ENCODE results near the gene PELI2. TPM values are rescaled to one million over a fixed set of nuclear protein-coding genes. Genes with fewer than 3 reads are reported as not detected.

Gene PELI2
- total RNA-seq, 2 donors from 2014 or later: 3.0 to 3.7 TPM

DNA sequence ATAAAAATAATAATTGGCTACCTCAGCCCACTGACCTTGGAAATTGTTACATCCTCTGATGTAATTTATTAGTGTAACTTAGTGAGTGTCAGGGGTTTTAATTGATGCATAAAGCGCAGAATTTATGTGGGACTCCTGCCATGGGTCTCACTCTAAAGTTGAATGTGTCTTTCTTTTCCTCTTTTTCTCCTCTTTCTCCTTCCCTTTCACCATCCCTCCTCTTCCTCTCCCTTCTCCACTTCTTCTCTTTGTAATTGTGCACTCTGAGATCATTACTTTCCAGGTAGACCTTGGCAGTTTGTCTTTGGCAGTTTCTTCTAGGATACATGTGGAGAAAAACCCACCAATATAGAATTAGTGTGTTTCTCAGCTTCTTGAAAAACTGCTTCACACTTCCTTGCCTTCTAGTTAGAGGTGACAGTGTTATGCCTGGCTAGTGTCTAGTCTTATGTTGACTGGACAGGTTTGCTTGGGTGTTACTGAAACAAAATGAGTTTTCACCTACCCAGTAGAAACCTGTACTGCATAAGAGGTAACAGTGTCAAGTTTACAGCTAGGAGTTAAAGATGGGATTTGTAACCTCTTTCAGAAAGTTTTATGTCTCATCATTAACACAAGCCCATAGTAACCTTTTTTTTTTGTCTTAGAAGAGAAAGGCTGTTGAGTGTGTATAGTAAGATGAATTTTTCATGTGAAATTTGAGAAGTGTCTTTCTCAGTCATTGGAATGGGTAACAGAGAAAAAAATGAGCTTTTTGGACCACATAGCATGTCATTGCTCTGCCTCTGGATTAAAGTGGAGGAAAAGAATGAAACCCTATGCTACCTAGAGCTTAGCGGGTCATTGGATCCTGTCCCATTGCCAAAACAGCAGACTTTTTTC lies 18.6 kb downstream of the PELI2 start:
- no peak for ATAC-seq
- intact Hi-C loops (cut with DNase I): no loop called here

DNA sequence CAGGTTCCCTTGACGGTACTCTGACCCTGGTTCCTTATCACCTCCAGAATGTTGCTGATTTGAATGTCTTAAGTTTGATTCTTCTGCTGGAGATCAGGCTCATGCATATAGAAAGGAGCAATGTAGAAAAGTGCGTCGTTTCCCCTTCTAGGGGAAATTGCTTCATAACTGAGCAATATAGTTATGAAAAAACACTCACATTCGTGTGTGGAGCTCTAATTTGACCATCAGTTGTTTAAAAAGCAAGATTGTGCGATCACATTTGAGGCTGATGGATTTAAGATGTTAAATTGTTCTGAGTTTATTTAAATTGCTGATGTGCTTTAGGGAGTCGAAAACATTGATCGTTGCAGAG lies 19.2 kb downstream of the PELI2 start:
- intact Hi-C loops (cut with DNase I): no loop called here
- no peak for ATAC-seq
- no peak for DNase-seq

More for the DNA sequence above, 18.6 kb downstream of the PELI2 start:
- DNase-seq: no peak

- intact Hi-C loops (cut with DNase I): no loop called here
- ATAC-seq (no peak), DNase-seq (no peak)
These were observed 19.6 kb downstream of the PELI2 start for GRCh38 chr14:56137849-56138248.

DNA sequence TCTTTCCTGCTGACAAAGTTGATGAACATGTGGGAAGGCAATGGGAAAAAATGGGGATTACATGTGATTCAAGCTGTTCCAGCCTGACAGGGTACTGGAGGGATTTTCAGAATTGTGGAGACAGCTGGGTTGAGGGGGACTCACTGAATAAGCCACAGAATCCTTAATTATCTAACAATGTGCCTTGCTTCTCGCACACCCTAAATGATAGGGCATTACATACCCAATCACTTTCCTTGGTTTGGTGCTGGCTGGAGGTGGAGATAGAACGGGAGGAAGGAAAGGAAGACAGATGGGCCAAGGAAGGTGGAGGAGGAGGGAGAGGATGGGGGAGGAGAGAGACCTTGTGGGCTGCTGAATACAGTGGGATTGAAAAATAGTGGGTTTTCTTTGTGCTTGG lies 20.7 kb downstream of the PELI2 start:
- no peak for ATAC-seq
- no peak for DNase-seq
- intact Hi-C loops (cut with DNase I): no loop called here

DNA sequence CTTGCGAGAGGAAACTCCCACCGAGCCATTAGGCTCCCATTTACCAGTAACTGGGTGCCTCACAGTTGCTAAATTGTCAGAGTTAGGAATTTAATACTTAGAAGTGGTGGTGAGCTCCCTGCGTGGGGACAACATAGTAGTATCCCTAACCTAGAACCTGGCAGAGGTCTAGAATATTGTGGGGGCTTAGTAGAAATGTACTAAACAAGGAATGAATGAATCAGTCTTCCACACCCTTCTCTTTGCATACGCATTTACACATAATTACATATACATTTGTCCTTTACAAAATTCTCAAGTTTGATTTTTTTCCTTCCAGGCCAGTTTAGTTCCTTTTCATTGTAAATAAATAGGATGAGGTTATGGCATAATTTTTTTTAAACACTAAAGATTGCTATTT lies 24.1 kb downstream of the PELI2 start:
- intact Hi-C loops (cut with DNase I): no loop called here
- ATAC-seq: no peak
- no peak for DNase-seq

DNA sequence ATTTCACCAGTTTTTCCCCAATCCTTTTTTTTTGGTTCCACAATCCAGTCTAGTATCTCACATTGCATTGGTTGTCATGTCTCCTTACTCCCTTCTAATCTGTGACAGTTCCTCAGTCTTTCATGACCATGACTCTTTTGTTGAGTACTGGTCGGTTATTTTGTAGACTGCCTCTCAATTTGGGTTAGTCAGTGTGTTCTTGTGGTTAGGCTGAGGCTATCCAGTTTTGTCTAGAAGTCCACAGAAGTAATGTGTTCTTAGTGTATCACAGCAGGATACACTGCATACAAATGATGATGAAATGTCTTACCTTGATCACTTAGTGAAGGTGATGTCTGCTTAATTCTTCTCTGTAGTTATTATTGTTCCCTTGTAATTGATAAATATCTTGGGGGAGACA lies 24.8 kb downstream of the PELI2 start:
- ATAC-seq (no peak), DNase-seq (no peak)
- intact Hi-C loops (cut with DNase I): no loop called here

GRCh38 chr14:56144176-56144575 lies 26.0 kb downstream of the PELI2 start:
- no peak for DNase-seq
- no peak for ATAC-seq
- intact Hi-C loops (cut with DNase I): no loop called here

DNA sequence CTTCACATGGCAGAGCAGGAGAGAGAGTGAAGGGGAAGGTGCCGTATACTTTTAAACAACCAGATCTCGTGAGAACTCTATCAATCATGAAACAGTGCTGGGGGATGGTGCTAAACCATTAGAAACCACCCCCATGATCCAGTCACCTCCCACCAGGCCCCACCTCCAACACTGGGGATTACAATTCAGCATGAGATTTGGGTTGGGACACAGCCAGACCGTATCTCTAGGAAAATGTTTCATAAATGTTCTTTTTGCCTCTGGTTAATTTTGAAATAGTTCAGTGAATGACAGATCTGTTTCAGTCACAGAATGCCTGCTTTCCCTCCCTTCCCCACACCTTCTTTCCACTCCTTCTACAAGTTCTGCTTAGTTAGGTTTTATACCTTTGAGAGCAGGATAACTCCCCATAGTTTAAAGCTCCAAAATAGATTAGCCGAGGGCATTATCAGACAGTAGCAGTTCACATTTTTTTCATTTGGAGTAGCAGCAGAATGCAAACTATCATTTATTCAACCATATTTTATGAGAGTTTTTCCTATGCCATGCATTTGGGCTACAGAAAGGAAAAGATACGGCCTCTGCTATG lies 27.1 kb downstream of the PELI2 start:
- ATAC-seq (peak; percentile 12 to 53), DNase-seq (no peak)
- intact Hi-C loops (cut with DNase I): no loop called here

- DNase-seq (no peak), ATAC-seq (peak in 1 of 2 donors; percentile 24)
- intact Hi-C loops (cut with DNase I): no loop called here
These were observed 27.8 kb downstream of the PELI2 start for GRCh38 chr14:56145965-56146364.

DNA sequence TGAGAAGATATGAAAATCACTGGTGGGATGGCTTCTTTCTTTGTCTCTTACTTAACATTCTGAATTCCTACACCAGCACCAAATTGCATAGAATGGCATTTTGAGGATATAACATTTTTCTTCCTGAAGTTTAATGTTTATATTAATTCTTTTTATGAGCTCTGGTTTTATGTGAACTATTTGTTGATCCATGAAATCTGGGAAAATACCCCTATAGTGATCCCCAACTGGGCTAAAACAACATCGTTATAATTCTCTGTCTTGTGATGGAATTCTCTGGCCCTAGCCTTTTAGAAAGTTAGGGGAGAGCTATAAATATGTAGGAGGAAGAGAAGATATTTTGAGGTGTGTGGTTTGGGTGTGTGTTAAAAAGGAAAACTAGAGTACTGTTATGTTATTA lies 29.2 kb downstream of the PELI2 start:
- intact Hi-C loops (cut with DNase I): no loop called here
- DNase-seq (no peak), ATAC-seq (no peak)

GRCh38 chr14:56147986-56148901 lies 30.0 kb downstream of the PELI2 start:
- DNase-seq: no peak
- ATAC-seq: no peak
- intact Hi-C loops (cut with DNase I): no loop called here

DNA sequence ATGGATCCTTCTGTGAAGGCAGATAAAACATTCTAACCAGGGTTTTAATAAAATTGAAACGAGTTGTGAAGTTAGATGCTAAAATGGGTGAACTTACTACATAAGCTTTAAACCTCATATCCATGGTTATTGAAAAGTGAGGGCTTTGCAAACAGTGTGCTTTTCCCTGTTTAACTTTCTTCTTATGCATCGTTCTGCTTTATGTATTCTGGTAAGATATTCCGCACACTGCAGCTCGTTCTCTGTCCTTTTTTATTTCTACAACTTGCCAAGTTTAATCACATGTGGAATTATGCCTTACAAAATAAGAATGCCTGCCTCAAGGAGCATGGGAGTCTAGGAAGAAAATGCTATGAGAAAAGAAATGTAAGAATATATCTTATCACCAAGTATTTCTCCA lies 30.9 kb downstream of the PELI2 start:
- DNase-seq: no peak
- intact Hi-C loops (cut with DNase I): no loop called here
- ATAC-seq: no peak

GRCh38 chr14:56149995-56150394 lies 31.8 kb downstream of the PELI2 start:
- intact Hi-C loops (cut with DNase I): no loop called here
- DNase-seq (no peak), ATAC-seq (no peak)

DNA sequence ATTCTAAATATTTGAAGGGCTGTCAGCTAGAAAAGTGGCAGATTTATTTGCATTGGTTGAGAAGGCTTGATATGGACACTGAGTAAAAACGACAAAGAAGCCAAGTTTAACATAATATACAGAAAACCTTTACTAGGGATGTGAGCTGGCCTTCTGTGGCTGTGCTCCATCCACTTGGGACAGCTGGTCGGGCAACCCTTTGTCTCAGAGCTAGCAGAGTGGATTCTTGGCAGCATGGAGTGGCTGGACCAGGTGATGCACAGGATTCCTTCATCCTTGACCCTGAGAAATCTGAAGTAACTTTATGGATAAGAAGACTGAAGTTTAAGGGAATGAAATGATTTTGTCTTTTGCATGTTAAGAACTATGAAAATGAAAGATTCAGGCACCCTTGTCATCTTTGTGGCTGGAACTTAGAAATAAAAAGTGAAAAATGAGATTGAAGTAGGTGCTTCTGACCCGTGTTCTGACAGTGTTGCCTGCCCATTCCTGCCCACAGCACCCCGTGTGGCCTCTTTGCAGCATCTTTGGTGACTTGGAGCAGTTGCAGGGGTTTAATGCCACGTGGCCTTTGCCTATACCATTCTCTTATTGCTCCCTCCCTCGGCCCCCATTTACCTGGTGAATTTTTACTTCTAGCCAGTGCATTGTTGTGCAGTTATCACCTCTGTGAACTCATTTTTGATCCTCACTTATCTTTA lies 32.6 kb downstream of the PELI2 start:
- DNase-seq (no peak), ATAC-seq (no peak)
- intact Hi-C loops (cut with DNase I): no loop called here

- DNase-seq (no peak), ATAC-seq (no peak)
- intact Hi-C loops (cut with DNase I): no loop called here
These were observed 34.0 kb downstream of the PELI2 start for GRCh38 chr14:56152221-56152620.

DNA sequence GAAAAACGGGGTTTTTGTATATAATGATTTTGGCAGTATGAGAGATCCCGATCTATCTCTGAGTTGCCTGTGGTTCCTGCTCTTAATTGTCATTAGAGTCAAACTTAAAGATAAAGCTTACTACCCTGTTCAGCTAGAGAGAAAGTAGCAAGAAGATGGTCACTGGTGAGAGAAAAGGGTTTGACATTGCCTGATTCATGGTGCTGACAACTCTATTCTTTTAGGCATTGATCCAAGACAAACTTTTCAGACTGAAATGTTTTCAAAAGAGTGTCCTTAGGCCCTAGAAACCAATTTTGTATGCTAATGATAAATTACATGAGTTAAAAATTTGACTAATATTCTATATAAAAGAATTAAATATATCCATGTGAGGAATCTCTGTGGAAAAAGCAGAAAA lies 35.1 kb downstream of the PELI2 start:
- DNase-seq (no peak), ATAC-seq (no peak)
- intact Hi-C loops (cut with DNase I): no loop called here

DNA sequence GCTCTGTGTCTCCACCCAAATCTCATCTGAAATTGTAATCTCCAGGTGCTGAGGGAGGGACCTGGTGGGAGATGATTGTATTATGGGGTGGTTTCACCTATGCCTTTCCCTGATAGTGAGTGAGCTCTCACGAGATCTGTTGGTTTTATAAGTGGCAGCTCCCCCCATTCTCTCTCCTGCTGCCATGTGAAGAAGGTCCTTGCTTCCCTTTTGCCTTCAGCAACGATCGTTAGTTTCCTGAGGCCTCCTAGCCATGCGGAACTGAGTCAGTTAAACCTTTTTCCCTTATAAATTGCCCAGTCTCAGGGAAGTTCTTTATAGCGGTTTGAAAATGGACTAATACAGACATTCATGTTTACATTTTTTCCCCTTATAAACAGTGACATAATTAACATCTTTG lies 36.1 kb downstream of the PELI2 start:
- intact Hi-C loops (cut with DNase I): no loop called here
- DNase-seq (no peak), ATAC-seq (no peak)

- ATAC-seq: no peak
- intact Hi-C loops (cut with DNase I): no loop called here
- no peak for DNase-seq
These were observed 37.9 kb downstream of the PELI2 start for GRCh38 chr14:56156096-56156495.

GRCh38 chr14:56159066-56159465 lies 40.9 kb downstream of the PELI2 start:
- no peak for DNase-seq
- no peak for ATAC-seq
- intact Hi-C loops (cut with DNase I): no loop called here

GRCh38 chr14:56160088-56160487 lies 41.9 kb downstream of the PELI2 start:
- ATAC-seq: no peak
- no peak for DNase-seq
- intact Hi-C loops (cut with DNase I): no loop called here
